Measurements from ENCODE around the gene MT1E. TPM values are rescaled to one million over a fixed set of nuclear protein-coding genes. Genes with fewer than 3 reads are reported as not detected.

MT1E gene
- total RNA-seq, 1 donor from 2014 or later: 5.2 TPM

- H3K4me1 Mint-ChIP-seq (ENCODE audit: low read depth): peaks cover 6% of the 10 kb centered on the region
- no peak overlapping the region for H3K27ac Mint-ChIP-seq
- no peak overlapping the region for H3K4me3 Mint-ChIP-seq (ENCODE audit: low read depth)
- H3K27me3 Mint-ChIP-seq: peaks cover 79% of the 10 kb centered on the region
- H3K9me3 Mint-ChIP-seq (ENCODE audit: low read depth): no peaks in the 10 kb centered on the region
- no peak for DNase-seq (ENCODE audit: low spot score, unreplicated experiment)
- no peaks in the 10 kb centered on the region for H3K36me3 Mint-ChIP-seq (ENCODE audit: insufficient read depth)
- TF ChIP-seq CTCF (IDR thresholded peaks at IDR 0.05; ENCODE audit: unreplicated experiment): no peak
These were observed 17.9 kb upstream of the MT1E start for GRCh38 chr16:56607675-56608042.

- Mint-ChIP-seq H3K27me3 (peaks cover 82% of the 10 kb centered on the region), H3K9me3 (ENCODE audit: low read depth) (no peaks in the 10 kb centered on the region), H3K4me1 (ENCODE audit: low read depth) (peaks cover 6% of the 10 kb centered on the region), H3K4me3 (ENCODE audit: low read depth) (peak within 1 kb of the TSS; percentile 56), H3K36me3 (ENCODE audit: insufficient read depth) (no peaks in the 10 kb centered on the region), H3K27ac (no peak within 1 kb of the TSS)
- no peak for TF ChIP-seq CTCF (IDR thresholded peaks at IDR 0.05; ENCODE audit: unreplicated experiment)
- DNase-seq (ENCODE audit: low spot score, unreplicated experiment): peak; percentile 62
These were observed 17.3 kb upstream of the MT1E start, which contains the start of gene MT2A for GRCh38 chr16:56608043-56608875. MT2A (plus strand) TSS chr16:56608584; CDS start chr16:56608656, 72 bp downstream.

GRCh38 chr16:56608876-56609462 is 16.6 kb upstream of the MT1E start:
- H3K27ac Mint-ChIP-seq: no peak overlapping the region
- no peaks in the 10 kb centered on the region for H3K36me3 Mint-ChIP-seq (ENCODE audit: insufficient read depth)
- TF ChIP-seq CTCF (IDR thresholded peaks at IDR 0.05; ENCODE audit: unreplicated experiment): no peak
- H3K4me3 Mint-ChIP-seq (ENCODE audit: low read depth): peak overlapping the region; percentile 56
- no peak for DNase-seq (ENCODE audit: low spot score, unreplicated experiment)
- H3K27me3 Mint-ChIP-seq: peaks cover 84% of the 10 kb centered on the region
- no peaks in the 10 kb centered on the region for H3K9me3 Mint-ChIP-seq (ENCODE audit: low read depth)
- peaks cover 6% of the 10 kb centered on the region for H3K4me1 Mint-ChIP-seq (ENCODE audit: low read depth)

GRCh38 chr16:56609463-56609921 is 16.1 kb upstream of the MT1E start:
- no peak overlapping the region for H3K27ac Mint-ChIP-seq
- H3K36me3 Mint-ChIP-seq (ENCODE audit: insufficient read depth): no peaks in the 10 kb centered on the region
- no peaks in the 10 kb centered on the region for H3K9me3 Mint-ChIP-seq (ENCODE audit: low read depth)
- DNase-seq (ENCODE audit: low spot score, unreplicated experiment): no peak
- TF ChIP-seq CTCF (IDR thresholded peaks at IDR 0.05; ENCODE audit: unreplicated experiment): no peak
- peaks cover 87% of the 10 kb centered on the region for H3K27me3 Mint-ChIP-seq
- peak overlapping the region; percentile 56 for H3K4me3 Mint-ChIP-seq (ENCODE audit: low read depth)
- peaks cover 6% of the 10 kb centered on the region for H3K4me1 Mint-ChIP-seq (ENCODE audit: low read depth)

- no peak overlapping the region for H3K4me3 Mint-ChIP-seq (ENCODE audit: low read depth)
- no peaks in the 10 kb centered on the region for H3K9me3 Mint-ChIP-seq (ENCODE audit: low read depth)
- H3K36me3 Mint-ChIP-seq (ENCODE audit: insufficient read depth): no peaks in the 10 kb centered on the region
- TF ChIP-seq CTCF (IDR thresholded peaks at IDR 0.05; ENCODE audit: unreplicated experiment): no peak
- peaks cover 6% of the 10 kb centered on the region for H3K4me1 Mint-ChIP-seq (ENCODE audit: low read depth)
- peaks cover 87% of the 10 kb centered on the region for H3K27me3 Mint-ChIP-seq
- H3K27ac Mint-ChIP-seq: no peak overlapping the region
- DNase-seq (ENCODE audit: low spot score, unreplicated experiment): no peak
These were observed 15.5 kb upstream of the MT1E start for GRCh38 chr16:56610017-56610608.
